Ramos (cell line): Measurements from ENCODE around the gene MYCN.

Experiments
- in situ Hi-C: fragments of 300-500 bp; cut with MboI; formaldehyde crosslinking; loops from one replicate; pipeline ENCODE4 v1.14.3; 2022; ENCODE audit warnings: low sequenced_read_pairs; ENCODE audit not compliant: unreplicated experiment

The MYCN gene

GRCh38 chr2:15930589-15931318 is 9.6 kb upstream of the MYCN start:
- in situ Hi-C loops = no loop called here

- in situ Hi-C loops = no loop called here
Observed at GRCh38 chr2:15931319-15931890, 8.9 kb upstream of the MYCN start.

- in situ Hi-C loops = no loop called here
Observed at GRCh38 chr2:15931950-15932349, 8.4 kb upstream of the MYCN start.

GRCh38 chr2:15932394-15933183 is 7.8 kb upstream of the MYCN start:
- in situ Hi-C loops = no loop called here

GRCh38 chr2:15933184-15933845 is 7.0 kb upstream of the MYCN start:
- in situ Hi-C loops = no loop called here

DNA sequence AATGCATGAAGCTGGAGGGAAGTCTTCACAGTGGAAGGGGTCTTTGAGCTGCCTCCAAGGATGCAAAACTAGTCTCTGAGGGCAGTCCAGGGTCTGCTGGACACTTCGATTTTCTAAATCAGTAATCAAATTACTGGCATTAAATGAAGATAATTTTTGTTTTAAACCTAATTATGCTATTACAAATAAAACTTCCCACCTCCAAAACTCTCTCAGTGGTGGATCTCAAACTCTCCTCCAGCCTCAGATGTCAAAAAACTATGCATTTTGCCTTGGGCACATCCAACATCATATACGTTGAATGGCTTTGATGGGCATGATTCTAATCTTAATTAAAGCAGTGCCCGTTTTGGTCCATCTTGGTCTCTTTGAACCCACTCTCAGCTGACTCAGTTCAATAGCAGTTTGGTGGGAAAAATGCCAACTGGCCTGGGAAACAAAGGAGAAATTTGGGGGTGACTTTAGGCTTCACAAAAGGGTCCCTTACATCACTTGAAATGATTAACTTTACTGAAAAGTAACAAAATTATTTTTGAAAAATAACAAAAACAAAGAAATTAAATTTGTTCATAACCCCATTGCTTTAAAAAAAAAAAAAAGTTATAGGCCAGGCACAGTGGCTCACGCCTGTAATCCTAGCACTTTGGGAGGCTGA is 5.9 kb upstream of the MYCN start:
- in situ Hi-C loops = no loop called here

DNA sequence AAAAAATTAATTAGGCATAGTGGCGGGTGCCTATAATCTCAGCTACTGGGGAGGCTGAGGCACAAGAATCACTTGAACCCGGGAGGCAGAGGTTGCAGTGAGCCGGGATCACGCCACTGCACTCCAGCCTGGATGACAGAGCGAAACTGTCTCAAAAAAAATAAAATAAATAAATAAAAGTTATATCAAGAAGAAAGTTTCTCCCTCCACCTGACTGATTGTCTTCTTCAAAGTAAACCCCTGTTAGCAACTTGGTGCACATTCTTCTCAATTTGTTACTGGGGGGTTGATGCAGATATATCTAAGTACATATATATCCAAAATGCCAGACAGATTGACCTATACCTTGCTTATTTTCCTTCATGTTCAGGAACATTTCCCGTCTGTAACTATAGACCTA is 5.2 kb upstream of the MYCN start:
- in situ Hi-C loops = no loop called here

DNA sequence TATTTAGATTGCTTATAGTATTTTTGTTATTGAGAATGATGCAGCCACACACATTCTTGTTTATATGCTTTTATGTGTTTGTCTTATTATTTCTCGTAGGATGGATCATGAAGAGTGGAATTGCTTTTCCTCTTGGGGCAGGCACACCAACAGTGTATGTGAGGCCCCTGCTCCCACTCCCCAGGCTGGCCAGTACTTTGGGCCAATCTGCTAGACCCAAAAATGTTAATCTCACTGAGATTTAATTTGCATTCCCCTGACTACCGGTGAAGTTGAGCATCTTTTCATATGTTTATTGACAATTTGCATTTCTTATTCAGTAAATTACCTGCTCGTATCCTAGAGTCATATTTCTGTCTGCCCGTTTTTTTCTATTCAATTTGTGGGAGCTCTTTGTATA is 4.7 kb upstream of the MYCN start:
- in situ Hi-C loops = no loop called here

DNA sequence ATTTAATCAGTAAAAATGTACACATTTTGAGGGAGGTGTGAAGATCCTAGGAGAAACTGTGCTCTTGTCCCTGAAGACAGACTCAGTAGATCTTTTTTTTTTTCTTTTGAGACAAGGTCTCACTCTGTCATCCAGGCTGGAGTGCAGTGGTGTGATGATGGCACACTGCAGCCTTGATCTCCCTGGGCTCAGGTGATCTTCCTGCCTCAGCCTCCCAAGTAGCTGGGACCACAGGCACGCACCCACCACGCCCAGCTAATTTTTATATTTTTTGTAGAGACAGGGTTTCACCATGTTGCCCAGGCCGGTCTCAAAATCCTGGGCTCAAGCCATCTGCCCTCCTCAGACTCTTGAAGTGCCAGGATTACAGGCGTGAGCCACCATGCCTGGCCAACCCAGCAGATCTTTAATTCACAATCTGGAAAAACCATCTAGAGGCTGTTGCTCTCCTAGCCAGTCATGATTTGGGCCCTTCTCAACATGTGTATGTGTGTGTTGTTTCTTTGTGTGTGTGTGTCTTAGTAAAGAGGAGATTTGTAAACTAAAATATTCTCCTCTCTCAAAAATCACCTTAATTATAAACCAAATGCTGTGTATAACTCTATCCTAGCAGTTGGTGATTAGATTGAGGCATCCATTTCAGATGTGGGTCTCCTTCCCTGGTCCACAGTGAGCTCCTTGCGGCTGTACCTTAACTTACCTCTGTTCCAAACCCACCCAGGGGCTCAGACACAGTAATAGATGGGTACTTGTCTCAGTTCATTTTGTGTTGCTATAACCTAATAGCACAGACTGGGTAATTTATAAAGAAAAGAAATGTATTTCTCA is 3.9 kb upstream of the MYCN start:
- in situ Hi-C loops = no loop called here

- in situ Hi-C loops = no loop called here
Observed at GRCh38 chr2:15937105-15937881, 3.1 kb upstream of the MYCN start.

GRCh38 chr2:15937882-15938802 is 2.2 kb upstream of the MYCN start:
- in situ Hi-C loops = no loop called here

- in situ Hi-C loops = no loop called here
Observed at GRCh38 chr2:15938803-15939555, 1.4 kb upstream of the MYCN start.

- in situ Hi-C loops = no loop called here
Observed at GRCh38 chr2:15939556-15939853, 845 bp upstream of the MYCN start.

GRCh38 chr2:15940661-15941480 is 521 bp downstream of the MYCN start:
- in situ Hi-C loops = no loop called here

DNA sequence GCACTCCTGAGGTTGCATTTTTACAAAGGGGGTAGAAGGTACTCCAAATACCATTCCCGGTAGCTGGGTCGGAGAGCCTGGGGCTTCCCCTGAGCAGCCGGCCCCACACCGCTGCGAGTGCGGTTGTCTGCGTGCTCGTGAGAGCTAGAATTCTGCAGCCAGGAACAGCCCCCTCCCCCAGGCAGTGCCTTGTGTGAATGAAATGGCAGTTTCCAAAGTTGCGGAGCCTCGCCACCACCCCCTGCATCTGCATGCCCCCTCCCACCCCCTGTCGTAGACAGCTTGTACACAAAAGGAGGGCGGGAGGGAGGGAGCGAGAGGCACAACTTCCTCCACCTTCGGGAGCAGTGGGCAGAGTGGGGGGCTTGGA is 1.1 kb downstream of the MYCN start:
- in situ Hi-C loops = no loop called here

DNA sequence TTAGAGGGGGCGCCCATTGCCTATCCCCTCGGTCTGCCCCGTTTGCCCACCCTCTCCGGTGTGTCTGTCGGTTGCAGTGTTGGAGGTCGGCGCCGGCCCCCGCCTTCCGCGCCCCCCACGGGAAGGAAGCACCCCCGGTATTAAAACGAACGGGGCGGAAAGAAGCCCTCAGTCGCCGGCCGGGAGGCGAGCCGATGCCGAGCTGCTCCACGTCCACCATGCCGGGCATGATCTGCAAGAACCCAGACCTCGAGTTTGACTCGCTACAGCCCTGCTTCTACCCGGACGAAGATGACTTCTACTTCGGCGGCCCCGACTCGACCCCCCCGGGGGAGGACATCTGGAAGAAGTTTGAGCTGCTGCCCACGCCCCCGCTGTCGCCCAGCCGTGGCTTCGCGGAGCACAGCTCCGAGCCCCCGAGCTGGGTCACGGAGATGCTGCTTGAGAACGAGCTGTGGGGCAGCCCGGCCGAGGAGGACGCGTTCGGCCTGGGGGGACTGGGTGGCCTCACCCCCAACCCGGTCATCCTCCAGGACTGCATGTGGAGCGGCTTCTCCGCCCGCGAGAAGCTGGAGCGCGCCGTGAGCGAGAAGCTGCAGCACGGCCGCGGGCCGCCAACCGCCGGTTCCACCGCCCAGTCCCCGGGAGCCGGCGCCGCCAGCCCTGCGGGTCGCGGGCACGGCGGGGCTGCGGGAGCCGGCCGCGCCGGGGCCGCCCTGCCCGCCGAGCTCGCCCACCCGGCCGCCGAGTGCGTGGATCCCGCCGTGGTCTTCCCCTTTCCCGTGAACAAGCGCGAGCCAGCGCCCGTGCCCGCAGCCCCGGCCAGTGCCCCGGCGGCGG is 1.7 kb downstream of the MYCN start:
- in situ Hi-C loops = no loop called here
